ENCODE measurements around the gene ICAM1.

ICAM1 gene

GRCh38 chr19:10255358-10255757 is 15.6 kb upstream of the ICAM1 start:
- no peak for DNase-seq (ENCODE audit: low read depth)
- H3K4me3 ChIP-seq (ENCODE audit: control insufficient read depth, low read depth, low read length) = no peak overlapping the region
- no peak for TF ChIP-seq CTCF (conservative IDR thresholded peaks at IDR 0.05; ENCODE audit: control insufficient read depth, insufficient read depth, low read depth, low read length)

- TF ChIP-seq CTCF (conservative IDR thresholded peaks at IDR 0.05; ENCODE audit: control insufficient read depth, insufficient read depth, low read depth, low read length) = no peak
- H3K4me3 ChIP-seq (ENCODE audit: control insufficient read depth, low read depth, low read length) = no peak overlapping the region
- no peak for DNase-seq (ENCODE audit: low read depth)
Measured at GRCh38 chr19:10256551-10256950, 14.4 kb upstream of the ICAM1 start.

- no peak overlapping the region for H3K4me3 ChIP-seq (ENCODE audit: control insufficient read depth, low read depth, low read length)
- TF ChIP-seq CTCF (conservative IDR thresholded peaks at IDR 0.05; ENCODE audit: control insufficient read depth, insufficient read depth, low read depth, low read length) = no peak
- DNase-seq (ENCODE audit: low read depth) = no peak
Measured at GRCh38 chr19:10256970-10257615, 13.8 kb upstream of the ICAM1 start.

GRCh38 chr19:10258080-10258710 is 12.7 kb upstream of the ICAM1 start:
- no peak overlapping the region for H3K4me3 ChIP-seq (ENCODE audit: control insufficient read depth, low read depth, low read length)
- no peak for DNase-seq (ENCODE audit: low read depth)
- no peak for TF ChIP-seq CTCF (conservative IDR thresholded peaks at IDR 0.05; ENCODE audit: control insufficient read depth, insufficient read depth, low read depth, low read length)

GRCh38 chr19:10259162-10259905 is 11.6 kb upstream of the ICAM1 start:
- no peak overlapping the region for H3K4me3 ChIP-seq (ENCODE audit: control insufficient read depth, low read depth, low read length)
- TF ChIP-seq CTCF (conservative IDR thresholded peaks at IDR 0.05; ENCODE audit: control insufficient read depth, insufficient read depth, low read depth, low read length) = peak; percentile 73
- peak; percentile 84 for DNase-seq (ENCODE audit: low read depth)

- no peak for DNase-seq (ENCODE audit: low read depth)
- H3K4me3 ChIP-seq (ENCODE audit: control insufficient read depth, low read depth, low read length) = no peak overlapping the region
- no peak for TF ChIP-seq CTCF (conservative IDR thresholded peaks at IDR 0.05; ENCODE audit: control insufficient read depth, insufficient read depth, low read depth, low read length)
Measured at GRCh38 chr19:10260141-10260584, 10.8 kb upstream of the ICAM1 start.
